Gastrocnemius medialis (tissue), 4 donors: ENCODE data around the gene HOXB5. TPM values are rescaled to one million over a fixed set of nuclear protein-coding genes. Genes with fewer than 3 reads are reported as not detected.

Source experiments
- ATAC-seq, 2 donors: fragments of 150-250 bp; one replicate each; pipeline ENCODE4 v1.9.1; 2016
- DNase-seq, 2 donors: peaks; one replicate each; pipeline ENCODE4 v3.0.0-alpha.2; 2019
- H3K27ac ChIP-seq, 4 donors: fragments of 200-600 bp; sonication (generic); 1 replicate in 1 of 4; 2 replicates in 3 of 4; pipeline ENCODE4 v1.5.1; 2016 to 2018; ENCODE audit warnings: mild to moderate bottlenecking in 2 of 4, moderate library complexity in 1 of 4
- H3K27me3 ChIP-seq, 3 donors: fragments of 200-600 bp; sonication (generic) in 2 of 3; 1 replicate in 1 of 3; 2 replicates in 2 of 3; pipeline versions ENCODE4 v1.5.1 to v1.6.0; 2016 to 2019; ENCODE audit warnings: mild to moderate bottlenecking in 1 of 3, moderate library complexity in 1 of 3
- H3K36me3 ChIP-seq, 2 donors: fragments of 200-600 bp; sonication (generic) in 1 of 2; one replicate each; pipeline ENCODE4 v1.5.1; 2017 to 2018
- H3K4me1 ChIP-seq, 2 donors: fragments of 200-600 bp; sonication (generic) in 1 of 2; one replicate each; pipeline ENCODE4 v1.5.1; 2016 to 2017; ENCODE audit warnings: mild to moderate bottlenecking in 2 of 2
- H3K4me3 ChIP-seq, 4 donors: fragments of 200-600 bp; sonication (generic) in 3 of 4; 1 replicate in 1 of 4; 2 replicates in 3 of 4; pipeline ENCODE4 v1.5.1; 2016 to 2019; ENCODE audit warnings: mild to moderate bottlenecking in 2 of 4
- H3K9me3 ChIP-seq, 3 donors: fragments of 200-600 bp; sonication (generic) in 2 of 3; 1 replicate in 1 of 3; 2 replicates in 2 of 3; pipeline ENCODE4 v1.5.1; 2016 to 2019
- POLR2A ChIP-seq, 2 donors: fragments of 450-650 bp; IDR thresholded peaks; one replicate each; pipeline ENCODE4 v1.6.1; 2017; ENCODE audit warnings: antibody characterized with exemption in 2 of 2, mild to moderate bottlenecking in 2 of 2, moderate library complexity in 2 of 2
- in situ Hi-C, 4 donors: fragments of 200-750 bp; cut with MboI; loops; one replicate each; pipeline versions ENCODE4 v1.15.0 to v1.8.0; 2017; ENCODE audit warnings: low sequenced_read_pairs in 4 of 4
- intact Hi-C: fragments of 100-400 bp; cut with DNase I; formaldehyde crosslinking; loops from one replicate; pipeline ENCODE4 v1.15.1; 2023; ENCODE audit warnings: low total_unique reads
- total RNA-seq, 4 donors: library from RNA; depleted of rRNA; stranded (reverse); fragments of >200 nt; gene quantifications; one replicate each; pipeline versions ENCODE4 v1.1.0 to v1.2.3, GENCODE V29; 2016
- TF ChIP-seq, protein P1 (sequence below), 5 experiments: fragments of 450-650 bp in 3 of 5; fragments of 200-600 bp in 2 of 5; sonication (generic) in 2 of 5; IDR thresholded peaks in 4 of 5; conservative IDR thresholded peaks in 1 of 5; 1 replicate in 4 of 5; 2 replicates in 1 of 5; pipeline ENCODE4 v1.5.1; 2016 to 2019; ENCODE audit warnings: antibody characterized with exemption in 5 of 5, mild to moderate bottlenecking in 3 of 5, moderate library complexity in 3 of 5

The HOXB5 gene
- total RNA-seq, 4 donors from 2014 or later = not detected

DNA sequence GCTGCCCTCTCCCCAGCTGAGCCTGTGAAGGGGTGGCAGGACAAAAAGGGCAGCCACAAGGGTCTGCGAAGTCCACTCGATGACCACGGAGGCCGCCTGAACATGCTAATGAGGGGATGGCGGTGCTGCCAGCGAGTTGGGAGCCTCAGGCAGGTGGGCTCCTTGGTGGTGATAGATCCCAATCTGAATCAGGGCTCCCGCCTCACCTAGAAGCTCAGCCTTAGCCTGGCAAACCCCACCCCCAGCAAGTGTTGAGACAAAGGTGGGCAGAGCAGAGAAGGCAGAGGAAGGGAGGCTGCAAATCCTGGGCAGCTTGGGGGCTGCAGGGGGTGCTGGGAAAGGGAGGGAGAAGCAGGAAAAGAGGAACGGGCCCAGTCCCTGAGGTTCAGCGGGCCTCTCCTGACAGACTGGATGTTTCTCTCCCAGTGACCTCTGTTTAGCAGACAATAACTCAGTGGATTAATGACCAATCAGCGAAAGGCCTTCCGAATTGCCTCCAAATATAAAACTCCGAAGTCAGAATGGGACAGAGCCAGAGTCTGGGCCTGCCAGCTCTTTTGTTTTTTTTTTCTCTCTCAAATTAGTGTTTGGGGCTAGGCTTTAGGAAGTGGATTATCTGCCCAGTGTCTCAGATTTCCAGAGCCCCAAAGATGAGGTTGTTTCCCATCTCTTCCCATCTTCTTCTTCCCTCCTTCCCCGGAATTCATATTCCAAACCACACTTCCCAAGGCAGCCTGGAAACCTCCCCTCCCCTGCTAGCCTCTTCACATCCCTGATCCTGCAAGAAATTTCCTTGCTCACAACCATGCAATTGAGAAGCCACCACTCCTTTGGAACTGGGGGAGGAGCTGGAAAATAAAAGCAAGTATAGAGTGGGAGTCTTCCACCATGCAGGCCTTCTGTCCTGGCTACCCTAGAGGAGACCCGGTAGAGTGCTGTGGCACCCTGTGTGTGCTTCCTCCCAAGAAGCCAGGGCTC lies 33.5 kb downstream of the HOXB5 start:
- intact Hi-C loops (no loop called here), in situ Hi-C loops (no loop called here)
- no peak overlapping the region for H3K27ac ChIP-seq
- peaks cover 11 to 12% (median 11%) of the 10 kb centered on the region in 3 donors for H3K27me3 ChIP-seq
- DNase-seq (no peak), ATAC-seq (no peak)
- peaks cover 2 to 13% of the 10 kb centered on the region in 2 donors for H3K4me1 ChIP-seq
- H3K9me3 ChIP-seq = no peaks in the 10 kb centered on the region
- H3K36me3 ChIP-seq = no peaks in the 10 kb centered on the region
- H3K4me3 ChIP-seq = no peak overlapping the region
- TF ChIP-seq, protein P1, sequence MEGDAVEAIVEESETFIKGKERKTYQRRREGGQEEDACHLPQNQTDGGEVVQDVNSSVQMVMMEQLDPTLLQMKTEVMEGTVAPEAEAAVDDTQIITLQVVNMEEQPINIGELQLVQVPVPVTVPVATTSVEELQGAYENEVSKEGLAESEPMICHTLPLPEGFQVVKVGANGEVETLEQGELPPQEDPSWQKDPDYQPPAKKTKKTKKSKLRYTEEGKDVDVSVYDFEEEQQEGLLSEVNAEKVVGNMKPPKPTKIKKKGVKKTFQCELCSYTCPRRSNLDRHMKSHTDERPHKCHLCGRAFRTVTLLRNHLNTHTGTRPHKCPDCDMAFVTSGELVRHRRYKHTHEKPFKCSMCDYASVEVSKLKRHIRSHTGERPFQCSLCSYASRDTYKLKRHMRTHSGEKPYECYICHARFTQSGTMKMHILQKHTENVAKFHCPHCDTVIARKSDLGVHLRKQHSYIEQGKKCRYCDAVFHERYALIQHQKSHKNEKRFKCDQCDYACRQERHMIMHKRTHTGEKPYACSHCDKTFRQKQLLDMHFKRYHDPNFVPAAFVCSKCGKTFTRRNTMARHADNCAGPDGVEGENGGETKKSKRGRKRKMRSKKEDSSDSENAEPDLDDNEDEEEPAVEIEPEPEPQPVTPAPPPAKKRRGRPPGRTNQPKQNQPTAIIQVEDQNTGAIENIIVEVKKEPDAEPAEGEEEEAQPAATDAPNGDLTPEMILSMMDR (IDR thresholded peaks at IDR 0.05 in 4 of 5, conservative IDR thresholded peaks at IDR 0.05 in 1 of 5) = no peak
- TF ChIP-seq POLR2A (IDR thresholded peaks at IDR 0.05) = no peak

GRCh38 chr17:48559122-48559839 lies 34.3 kb downstream of the HOXB5 start:
- no peaks in the 10 kb centered on the region for H3K36me3 ChIP-seq
- no peak overlapping the region for H3K4me3 ChIP-seq
- in situ Hi-C loops = no loop called here
- no peaks in the 10 kb centered on the region for H3K9me3 ChIP-seq
- intact Hi-C loops = no loop called here
- ATAC-seq (no peak), DNase-seq (no peak)
- H3K27me3 ChIP-seq = peaks cover 4 to 15% (median 8%) of the 10 kb centered on the region in 3 donors
- peaks cover 3 to 13% of the 10 kb centered on the region in 2 donors for H3K4me1 ChIP-seq
- TF ChIP-seq POLR2A (IDR thresholded peaks at IDR 0.05) = no peak
- TF ChIP-seq, protein P1 (IDR thresholded peaks at IDR 0.05 in 4 of 5, conservative IDR thresholded peaks at IDR 0.05 in 1 of 5) = no peak
- H3K27ac ChIP-seq = no peak overlapping the region

- no peak for ATAC-seq
- DNase-seq = no peak
- peaks cover 6 to 16% of the 10 kb centered on the region in 2 donors for H3K4me1 ChIP-seq
- TF ChIP-seq, protein P1 (IDR thresholded peaks at IDR 0.05 in 4 of 5, conservative IDR thresholded peaks at IDR 0.05 in 1 of 5) = no peak
- TF ChIP-seq POLR2A (IDR thresholded peaks at IDR 0.05) = no peak
- no peaks in the 10 kb centered on the region for H3K9me3 ChIP-seq
- no peaks in the 10 kb centered on the region for H3K36me3 ChIP-seq
- no peak overlapping the region for H3K4me3 ChIP-seq
- H3K27me3 ChIP-seq = peaks cover 4 to 14% (median 11%) of the 10 kb centered on the region in 3 donors
- intact Hi-C loops (no loop called here), in situ Hi-C loops (no loop called here)
- H3K27ac ChIP-seq = no peak overlapping the region
Observed at GRCh38 chr17:48558831-48559121, 34.8 kb downstream of the HOXB5 start.

GRCh38 chr17:48558057-48558830 lies 35.3 kb downstream of the HOXB5 start:
- intact Hi-C loops = no loop called here
- H3K4me3 ChIP-seq = no peak overlapping the region
- TF ChIP-seq, protein P1 (IDR thresholded peaks at IDR 0.05 in 4 of 5, conservative IDR thresholded peaks at IDR 0.05 in 1 of 5) = no peak
- no peak for TF ChIP-seq POLR2A (IDR thresholded peaks at IDR 0.05)
- peaks cover 4 to 14% (median 13%) of the 10 kb centered on the region in 3 donors for H3K27me3 ChIP-seq
- no peak overlapping the region for H3K27ac ChIP-seq
- DNase-seq (no peak), ATAC-seq (no peak)
- in situ Hi-C loops = no loop called here
- peaks cover 6 to 19% of the 10 kb centered on the region in 2 donors for H3K4me1 ChIP-seq
- H3K36me3 ChIP-seq = no peaks in the 10 kb centered on the region
- no peaks in the 10 kb centered on the region for H3K9me3 ChIP-seq
